ENCODE results near the gene THAP7.
A peak's percentile ranks its signal among the peaks of the same experiment; 100 is the strongest.
"Not testable (repeated sequence)": the region's sequence is repeated elsewhere in the genome, so short reads cannot be mapped to it uniquely, and the experiment has no call there.

THAP7 gene
- 3.3 to 17.2 (median 10.6) reads per million in 18 experiments for total RNA-seq

- peak; percentile 96 to 98 for DNase-seq
Measured at GRCh38 chr22:21001601-21002325, at the start of gene THAP7. Gene THAP7 (minus strand): TSS chr22:21002118. CDS start chr22:21001911, 207 bp downstream.

GRCh38 chr22:21051145-21051830 lies 49.4 kb upstream of the THAP7 start:
- DNase-seq, result no peak

GRCh38 chr22:21048965-21049364 lies 47.0 kb upstream of the THAP7 start:
- DNase-seq, result not testable (repeated sequence)

GRCh38 chr22:21048448-21048847 lies 46.5 kb upstream of the THAP7 start:
- not testable (repeated sequence) for DNase-seq

- no peak for DNase-seq
Measured at GRCh38 chr22:21047730-21048129, 45.8 kb upstream of the THAP7 start.

GRCh38 chr22:21047035-21047661 lies 45.2 kb upstream of the THAP7 start:
- DNase-seq, result no peak

- DNase-seq, result peak; percentile 66 to 70
Measured at GRCh38 chr22:21045585-21046294, 43.8 kb upstream of the THAP7 start, which contains the start of gene LRRC74B. Gene LRRC74B (plus strand): TSS chr22:21045946. CDS start chr22:21045987, 41 bp downstream.

- DNase-seq, result peak; percentile 12 to 50
Measured at GRCh38 chr22:21044931-21045584, 43.1 kb upstream of the THAP7 start.

GRCh38 chr22:21043860-21044535 lies 42.1 kb upstream of the THAP7 start:
- no peak for DNase-seq

- DNase-seq, result no peak
Measured at GRCh38 chr22:21042978-21043859, 41.3 kb upstream of the THAP7 start.

- DNase-seq, result no peak
Measured at GRCh38 chr22:21041937-21042336, 40.0 kb upstream of the THAP7 start.

GRCh38 chr22:21039158-21039557 lies 37.2 kb upstream of the THAP7 start:
- DNase-seq, result not testable (repeated sequence)

- no peak for DNase-seq
Measured at GRCh38 chr22:21038405-21038804, 36.5 kb upstream of the THAP7 start.

GRCh38 chr22:21034989-21035388 lies 33.1 kb upstream of the THAP7 start:
- DNase-seq, result no peak

- DNase-seq, result no peak
Measured at GRCh38 chr22:21033895-21034294, 32.0 kb upstream of the THAP7 start.

GRCh38 chr22:21032868-21033688 lies 31.2 kb upstream of the THAP7 start:
- no peak for DNase-seq

GRCh38 chr22:21032037-21032867 lies 30.3 kb upstream of the THAP7 start, which contains the start of gene SLC7A4:
Gene SLC7A4 (minus strand): TSS chr22:21032561. CDS start chr22:21031812, 749 bp downstream.
- DNase-seq, result no peak

- DNase-seq, result no peak
Measured at GRCh38 chr22:21031545-21032036, 29.7 kb upstream of the THAP7 start.

Measured in inflammatory macrophage (primary cell).